Liver (tissue), 3 donors: ENCODE data around the gene LYPD4.

Experiments used
- EGR1 ChIP-seq, 2 donors: IDR thresholded peaks; 2 replicates each; pipeline ENCODE4 v1.6.1; 2016 to 2018; ENCODE audit warnings: antibody characterized with exemption in 2 of 2, low read depth in 2 of 2
- GABPA ChIP-seq, 2 donors: IDR thresholded peaks in 1 of 2; conservative IDR thresholded peaks in 1 of 2; 2 replicates each; pipeline ENCODE4 v1.6.1; 2016; ENCODE audit warnings: antibody characterized with exemption in 2 of 2, mild to moderate bottlenecking in 1 of 2, moderate library complexity in 1 of 2
- HNF4A ChIP-seq, 2 donors: conservative IDR thresholded peaks; 2 replicates each; pipeline ENCODE4 v1.6.1; 2016; ENCODE audit warnings: antibody characterized with exemption in 2 of 2, mild to moderate bottlenecking in 2 of 2
- JUND ChIP-seq, 2 donors: IDR thresholded peaks; 2 replicates each; pipeline ENCODE4 v1.6.1; 2016; ENCODE audit warnings: antibody characterized with exemption in 2 of 2
- SP1 ChIP-seq: IDR thresholded peaks from 2 replicates; pipeline ENCODE4 v1.6.1; 2018; ENCODE audit warnings: antibody characterized with exemption, mild to moderate bottlenecking
- TAF1 ChIP-seq: conservative IDR thresholded peaks from 2 replicates; pipeline ENCODE4 v1.6.1; 2016; ENCODE audit warnings: antibody characterized with exemption, mild to moderate bottlenecking
- YY1 ChIP-seq: IDR thresholded peaks from 2 replicates; pipeline ENCODE4 v1.6.1; 2016; ENCODE audit warnings: antibody characterized with exemption, mild to moderate bottlenecking
- TF ChIP-seq, protein P1 (sequence below): fragments of 150-350 bp; IDR thresholded peaks from 2 replicates; pipeline ENCODE4 v1.5.1; 2017; ENCODE audit warnings: improper control_type of control experiment, low read depth, low read length; ENCODE audit not compliant: missing input control
- TF ChIP-seq, protein P2 (sequence below): IDR thresholded peaks from 2 replicates; pipeline ENCODE4 v1.6.1; 2016; ENCODE audit warnings: antibody characterized with exemption
- TF ChIP-seq, protein P3 (sequence below): IDR thresholded peaks from 2 replicates; pipeline ENCODE4 v1.6.1; 2016; ENCODE audit warnings: antibody characterized with exemption
- donor health status: healthy.
- donor health status: healthy.

DNA sequence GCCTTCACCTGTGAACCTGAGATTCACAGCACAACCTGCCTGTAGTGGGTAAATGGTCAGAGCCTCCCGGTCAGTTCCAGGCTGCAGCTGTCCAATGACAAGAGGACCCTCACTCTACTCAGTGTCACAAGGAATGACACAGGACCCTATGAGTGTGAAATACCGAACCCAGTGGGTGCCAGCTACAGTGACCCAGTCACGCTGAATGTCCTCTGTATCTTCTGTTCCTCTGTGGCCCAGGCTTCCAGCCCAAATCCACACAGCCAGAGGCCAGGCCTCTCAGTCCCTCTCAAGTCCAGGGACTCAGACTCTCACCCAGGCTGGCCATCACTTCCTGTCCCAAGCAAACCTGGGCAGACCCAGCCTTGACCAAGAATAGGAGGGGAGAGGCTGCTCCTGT lies 37.3 kb downstream of the LYPD4 start:
- TF ChIP-seq, protein P1, sequence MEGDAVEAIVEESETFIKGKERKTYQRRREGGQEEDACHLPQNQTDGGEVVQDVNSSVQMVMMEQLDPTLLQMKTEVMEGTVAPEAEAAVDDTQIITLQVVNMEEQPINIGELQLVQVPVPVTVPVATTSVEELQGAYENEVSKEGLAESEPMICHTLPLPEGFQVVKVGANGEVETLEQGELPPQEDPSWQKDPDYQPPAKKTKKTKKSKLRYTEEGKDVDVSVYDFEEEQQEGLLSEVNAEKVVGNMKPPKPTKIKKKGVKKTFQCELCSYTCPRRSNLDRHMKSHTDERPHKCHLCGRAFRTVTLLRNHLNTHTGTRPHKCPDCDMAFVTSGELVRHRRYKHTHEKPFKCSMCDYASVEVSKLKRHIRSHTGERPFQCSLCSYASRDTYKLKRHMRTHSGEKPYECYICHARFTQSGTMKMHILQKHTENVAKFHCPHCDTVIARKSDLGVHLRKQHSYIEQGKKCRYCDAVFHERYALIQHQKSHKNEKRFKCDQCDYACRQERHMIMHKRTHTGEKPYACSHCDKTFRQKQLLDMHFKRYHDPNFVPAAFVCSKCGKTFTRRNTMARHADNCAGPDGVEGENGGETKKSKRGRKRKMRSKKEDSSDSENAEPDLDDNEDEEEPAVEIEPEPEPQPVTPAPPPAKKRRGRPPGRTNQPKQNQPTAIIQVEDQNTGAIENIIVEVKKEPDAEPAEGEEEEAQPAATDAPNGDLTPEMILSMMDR: no peak
- TF ChIP-seq HNF4A (conservative IDR thresholded peaks at IDR 0.05) (no peak), GABPA (IDR thresholded peaks at IDR 0.05 in 1 of 2, conservative IDR thresholded peaks at IDR 0.05 in 1 of 2) (no peak), JUND (IDR thresholded peaks at IDR 0.05) (no peak), TAF1 (no peak), SP1 (no peak), YY1 (no peak), EGR1 (IDR thresholded peaks at IDR 0.05; ENCODE audit: low read depth in 2 of 2) (no peak)
- TF ChIP-seq, protein P2, sequence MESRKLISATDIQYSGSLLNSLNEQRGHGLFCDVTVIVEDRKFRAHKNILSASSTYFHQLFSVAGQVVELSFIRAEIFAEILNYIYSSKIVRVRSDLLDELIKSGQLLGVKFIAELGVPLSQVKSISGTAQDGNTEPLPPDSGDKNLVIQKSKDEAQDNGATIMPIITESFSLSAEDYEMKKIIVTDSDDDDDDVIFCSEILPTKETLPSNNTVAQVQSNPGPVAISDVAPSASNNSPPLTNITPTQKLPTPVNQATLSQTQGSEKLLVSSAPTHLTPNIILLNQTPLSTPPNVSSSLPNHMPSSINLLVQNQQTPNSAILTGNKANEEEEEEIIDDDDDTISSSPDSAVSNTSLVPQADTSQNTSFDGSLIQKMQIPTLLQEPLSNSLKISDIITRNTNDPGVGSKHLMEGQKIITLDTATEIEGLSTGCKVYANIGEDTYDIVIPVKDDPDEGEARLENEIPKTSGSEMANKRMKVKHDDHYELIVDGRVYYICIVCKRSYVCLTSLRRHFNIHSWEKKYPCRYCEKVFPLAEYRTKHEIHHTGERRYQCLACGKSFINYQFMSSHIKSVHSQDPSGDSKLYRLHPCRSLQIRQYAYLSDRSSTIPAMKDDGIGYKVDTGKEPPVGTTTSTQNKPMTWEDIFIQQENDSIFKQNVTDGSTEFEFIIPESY: no peak
- TF ChIP-seq, protein P3, sequence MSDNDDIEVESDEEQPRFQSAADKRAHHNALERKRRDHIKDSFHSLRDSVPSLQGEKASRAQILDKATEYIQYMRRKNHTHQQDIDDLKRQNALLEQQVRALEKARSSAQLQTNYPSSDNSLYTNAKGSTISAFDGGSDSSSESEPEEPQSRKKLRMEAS: no peak
